GM06990 (cell line): ENCODE data around the gene GPATCH2.

ENCODE experiments used
- DNase-seq: peaks from one replicate; pipeline ENCODE4 v3.0.0-alpha.2; 2011; ENCODE audit not compliant: insufficient read length; ENCODE audit errors: extremely low read depth
- H3K27me3 ChIP-seq: replicated peaks from 2 replicates; pipeline ENCODE4 v1.6.0; 2011; ENCODE audit warnings: low read length; ENCODE audit not compliant: control insufficient read depth, insufficient read depth
- H3K36me3 ChIP-seq: 2 replicates; pipeline ENCODE4 v1.5.1; 2011; ENCODE audit warnings: low read length; ENCODE audit not compliant: control insufficient read depth, insufficient read depth
- H3K4me3 ChIP-seq: replicated peaks from 2 replicates; pipeline ENCODE4 v1.5.1; 2011; ENCODE audit warnings: low read depth, mild to moderate bottlenecking, control low read depth, low read length
- CTCF ChIP-seq: IDR thresholded peaks from 2 replicates; pipeline ENCODE4 v1.5.1; 2011; ENCODE audit warnings: low read length, control low read depth, mild to moderate bottlenecking, inconsistent platforms; ENCODE audit not compliant: insufficient read depth, poor library complexity, severe bottlenecking

Gene GPATCH2

GRCh38 chr1:217660353-217661062 lies 29.6 kb upstream of the GPATCH2 start:
- H3K4me3 ChIP-seq, result no peak overlapping the region
- H3K36me3 ChIP-seq, result no peaks in the 10 kb centered on the region
- TF ChIP-seq CTCF, result peak; percentile 50
- no peak for DNase-seq
- H3K27me3 ChIP-seq, result no peaks in the 10 kb centered on the region

GRCh38 chr1:217650674-217651073 lies 19.8 kb upstream of the GPATCH2 start:
- no peak for DNase-seq
- no peak for TF ChIP-seq CTCF
- no peaks in the 10 kb centered on the region for H3K27me3 ChIP-seq
- H3K36me3 ChIP-seq, result no peaks in the 10 kb centered on the region
- H3K4me3 ChIP-seq, result no peak overlapping the region

GRCh38 chr1:217647791-217648190 lies 16.9 kb upstream of the GPATCH2 start:
- Histone ChIP-seq H3K4me3 (no peak overlapping the region), H3K36me3 (no peaks in the 10 kb centered on the region), H3K27me3 (no peaks in the 10 kb centered on the region)
- DNase-seq, result no peak
- TF ChIP-seq CTCF, result no peak

GRCh38 chr1:217642455-217642854 lies 11.6 kb upstream of the GPATCH2 start:
- no peak for DNase-seq
- no peak overlapping the region for H3K4me3 ChIP-seq
- TF ChIP-seq CTCF, result no peak
- no peaks in the 10 kb centered on the region for H3K36me3 ChIP-seq
- no peaks in the 10 kb centered on the region for H3K27me3 ChIP-seq

- TF ChIP-seq CTCF, result no peak
Measured at GRCh38 chr1:217627431-217627830, 3.5 kb downstream of the GPATCH2 start.

GRCh38 chr1:217626321-217626720 lies 4.6 kb downstream of the GPATCH2 start:
- no peak overlapping the region for H3K4me3 ChIP-seq
- DNase-seq, result no peak
- H3K27me3 ChIP-seq, result no peaks in the 10 kb centered on the region

More at GRCh38 chr1:217627431-217627830, 3.5 kb downstream of the GPATCH2 start:
- DNase-seq, result no peak
- Histone ChIP-seq H3K27me3 (no peaks in the 10 kb centered on the region), H3K36me3 (no peaks in the 10 kb centered on the region), H3K4me3 (no peak overlapping the region)

More at GRCh38 chr1:217626321-217626720, 4.6 kb downstream of the GPATCH2 start:
- H3K36me3 ChIP-seq, result no peaks in the 10 kb centered on the region
- no peak for TF ChIP-seq CTCF
